HCT116 (cell line): Measurements from ENCODE around the gene MIER2. TPM values are rescaled to one million over a fixed set of nuclear protein-coding genes. Genes with fewer than 3 reads are reported as not detected.

Experiments
- ATAC-seq: fragments of 200-7000 bp; cut with Tn5 transposase; 2 replicates; pipeline ENCODE4 v1.9.1; 2020; ENCODE audit warnings: mild to moderate bottlenecking, moderate library complexity
- BruUV-seq: library from RNA; stranded (reverse); fragments of 400-500 nt; replicated peaks from 2 replicates; lab custom pipeline; 2021; lab: Mats Ljungman, UMichigan
- CTCF ChIA-PET: fragments of 300-600 bp; sonication (Branson Sonifier 250); formaldehyde crosslinking; loops from one replicate; lab custom pipeline; 2021; ENCODE audit warnings: antibody characterized with exemption; lab: Charles Lee
- POLR2A ChIA-PET: fragments of 300-600, 350-600 bp; sonication (Branson Sonifier 250); formaldehyde crosslinking; loops from one replicate; lab custom pipeline; 2021; ENCODE audit warnings: antibody characterized with exemption; lab: Charles Lee
- RAD21 ChIA-PET, 2 experiments: fragments of 300-600 bp; sonication (Branson Sonifier 250); formaldehyde crosslinking; loops; one replicate each; lab custom pipeline; 2023; ENCODE audit warnings: low total read pairs in 2 of 2; ENCODE audit not compliant: uncharacterized antibody in 2 of 2, unreplicated experiment in 2 of 2, low non-redundant PET in 1 of 2; lab: Charles Lee
- DNase-seq: peaks from one replicate; pipeline ENCODE4 v3.0.0-alpha.2; 2010; ENCODE audit warnings: low read depth, low spot score
- H2AFZ ChIP-seq: fragments of 200-600 bp; shearing (Covaris generic), sonication (generic); 2 replicates; pipeline ENCODE4 v1.6.1; 2017; ENCODE audit warnings: low read depth, mixed run types, mixed read lengths, antibody characterized with exemption, low read length; ENCODE audit not compliant: poor library complexity, severe bottlenecking
- H3K27ac ChIP-seq: 2 replicates; pipeline ENCODE4 v1.5.1; 2012; ENCODE audit warnings: low read depth, low read length
- H3K27me3 ChIP-seq: fragments of 200-600 bp; sonication (generic); 2 replicates; pipeline ENCODE4 v1.6.1; 2016; ENCODE audit warnings: mixed run types, low read length, mixed read lengths; ENCODE audit not compliant: insufficient read depth
- H3K36me3 ChIP-seq, 2 experiments: fragments of 200-500 bp in 1 of 2; fragments of 200-600 bp in 1 of 2; sonication (Bioruptor generic) in 1 of 2; sonication (generic) in 1 of 2; 2 replicates each; pipeline versions ENCODE4 v1.5.1 to v1.6.1; 2014 to 2016; ENCODE audit warnings: low read length in 2 of 2, inconsistent platforms in 1 of 2, mixed read lengths in 1 of 2, mixed run types in 1 of 2; ENCODE audit not compliant: insufficient read depth in 2 of 2, control insufficient read depth in 1 of 2
- H3K4me1 ChIP-seq, 2 experiments: fragments of 200-600 bp in 1 of 2; sonication (generic) in 1 of 2; 2 replicates each; pipeline versions ENCODE4 v1.5.1 to v1.6.1; 2012 to 2017; ENCODE audit warnings: low read length in 2 of 2, inconsistent platforms in 1 of 2, mild to moderate bottlenecking in 1 of 2, mixed read lengths in 1 of 2, mixed run types in 1 of 2, moderate library complexity in 1 of 2; ENCODE audit not compliant: insufficient read depth in 2 of 2, control insufficient read depth in 1 of 2
- H3K4me2 ChIP-seq: fragments of 200-600 bp; sonication (generic); 2 replicates; pipeline ENCODE4 v1.6.1; 2017; ENCODE audit warnings: mixed run types, low read length, mixed read lengths
- H3K4me3 ChIP-seq, 2 experiments: fragments of 200-600 bp in 1 of 2; sonication (generic) in 1 of 2; replicated peaks in 1 of 2; 2 replicates each; pipeline ENCODE4 v1.5.1; 2011 to 2016; ENCODE audit warnings: low read length in 2 of 2, control low read depth in 1 of 2, low read depth in 1 of 2, mild to moderate bottlenecking in 1 of 2, mixed read lengths in 1 of 2, mixed run types in 1 of 2
- H3K79me2 ChIP-seq: fragments of 200-600 bp; sonication (generic); 2 replicates; pipeline ENCODE4 v1.6.1; 2017; ENCODE audit warnings: mild to moderate bottlenecking, mixed run types, low read length, moderate library complexity, mixed read lengths; ENCODE audit not compliant: insufficient read depth
- H3K9ac ChIP-seq: fragments of 200-600 bp; sonication (generic); 2 replicates; pipeline ENCODE4 v1.6.1; 2016; ENCODE audit warnings: low read length, mixed read lengths
- H3K9me2 ChIP-seq: fragments of 200-600 bp; sonication (generic), shearing (Covaris generic); 2 replicates; pipeline ENCODE4 v1.6.1; 2017; ENCODE audit warnings: mixed run types, mild to moderate bottlenecking, moderate library complexity; ENCODE audit not compliant: insufficient read depth
- H3K9me3 ChIP-seq, 2 experiments: fragments of 200-500 bp in 1 of 2; fragments of 200-600 bp in 1 of 2; sonication (Bioruptor generic) in 1 of 2; sonication (generic) in 1 of 2; 2 replicates each; pipeline ENCODE4 v1.6.1; 2014 to 2017; ENCODE audit warnings: low read length in 2 of 2, mixed read lengths in 2 of 2, inconsistent platforms in 1 of 2, low read depth in 1 of 2, mild to moderate bottlenecking in 1 of 2, mixed run types in 1 of 2, moderate library complexity in 1 of 2; ENCODE audit not compliant: control insufficient read depth in 1 of 2, insufficient read depth in 1 of 2
- H4K20me1 ChIP-seq: fragments of 200-600 bp; sonication (generic), shearing (Covaris generic); 2 replicates; pipeline ENCODE4 v1.6.1; 2017; ENCODE audit warnings: mixed run types, mild to moderate bottlenecking, moderate library complexity; ENCODE audit not compliant: insufficient read depth
- CBX3 ChIP-seq: IDR thresholded peaks from 2 replicates; pipeline ENCODE4 v1.6.1; 2012; ENCODE audit warnings: low read depth
- CEBPB ChIP-seq: IDR thresholded peaks from 2 replicates; pipeline ENCODE4 v1.6.1; 2012; ENCODE audit warnings: low read depth
- CTCF ChIP-seq, 3 experiments: fragments of 200-600 bp in 1 of 3; sonication (generic) in 1 of 3; IDR thresholded peaks in 2 of 3; conservative IDR thresholded peaks in 1 of 3; 2 replicates each; pipeline ENCODE4 v1.5.1; 2012 to 2017; ENCODE audit warnings: low read depth in 2 of 3, low read length in 2 of 3, antibody characterized with exemption in 1 of 3, borderline replicate concordance in 1 of 3, control low read depth in 1 of 3, mild to moderate bottlenecking in 1 of 3, mixed read lengths in 1 of 3, mixed run types in 1 of 3, moderate library complexity in 1 of 3; ENCODE audit not compliant: insufficient read depth in 1 of 3
- EGR1 ChIP-seq: IDR thresholded peaks from 2 replicates; pipeline ENCODE4 v1.6.1; 2012; ENCODE audit warnings: low read depth
- ELF1 ChIP-seq: IDR thresholded peaks from 2 replicates; pipeline ENCODE4 v1.6.1; 2012; ENCODE audit warnings: low read depth, borderline replicate concordance
- EZH2 ChIP-seq: fragments of 200-600 bp; sonication (generic); IDR thresholded peaks from 2 replicates; pipeline ENCODE4 v1.6.1; 2017; ENCODE audit warnings: antibody characterized with exemption, mixed run types
- EZH2phosphoT487 ChIP-seq: fragments of 200-600 bp; IDR thresholded peaks from 2 replicates; pipeline ENCODE4 v1.6.1; 2018; ENCODE audit warnings: antibody characterized with exemption, borderline replicate concordance
- FOSL1 ChIP-seq: IDR thresholded peaks from 2 replicates; pipeline ENCODE4 v1.6.1; 2012; ENCODE audit warnings: low read depth
- POLR2A ChIP-seq: IDR thresholded peaks from 2 replicates; pipeline ENCODE4 v1.7.0; 2011; ENCODE audit warnings: borderline replicate concordance; ENCODE audit not compliant: insufficient read depth, insufficient read length; ENCODE audit errors: extremely low read depth
- SP1 ChIP-seq: IDR thresholded peaks from 2 replicates; pipeline ENCODE4 v1.6.1; 2012; ENCODE audit warnings: low read depth
- SRF ChIP-seq: IDR thresholded peaks from 2 replicates; pipeline ENCODE4 v1.6.1; 2012; ENCODE audit warnings: low read depth
- TCF7L2 ChIP-seq: IDR thresholded peaks from 2 replicates; pipeline ENCODE4 v1.7.0; 2011; ENCODE audit warnings: borderline replicate concordance, inconsistent platforms; ENCODE audit not compliant: insufficient read depth, insufficient read length; ENCODE audit errors: extremely low read depth
- ZBTB33 ChIP-seq: IDR thresholded peaks from 2 replicates; pipeline ENCODE4 v1.6.1; 2011; ENCODE audit warnings: mild to moderate bottlenecking, low read length, moderate library complexity; ENCODE audit not compliant: insufficient replicate concordance; ENCODE audit errors: extremely low read depth
- intact Hi-C: fragments of 100-400 bp; cut with micrococcal nuclease; formaldehyde crosslinking; loops from 2 replicates; pipeline ENCODE4 v1.10.0; 2022
- total RNA-seq: library from RNA; stranded (reverse); gene quantifications from one replicate; pipeline ENCODE4 v1.2.1, GENCODE V29; 2021; ENCODE audit not compliant: unreplicated experiment

Gene MIER2
- total RNA-seq, 1 experiment from 2014 or later = 41.5 TPM

GRCh38 chr19:318509-318774, 26.2 kb downstream of the MIER2 start:
- Histone ChIP-seq H3K9me2 (no peaks in the 10 kb centered on the region), H3K4me3 (no peak overlapping the region), H4K20me1 (no peaks in the 10 kb centered on the region), H3K9me3 (peaks cover 0 to 6% of the 10 kb centered on the region in 2 experiments; a peak in 1 of 4 replicates), H3K4me1 (no peaks in the 10 kb centered on the region), H2AFZ (no peak overlapping the region), H3K27me3 (no peaks in the 10 kb centered on the region), H3K79me2 (peaks cover 20% of the 10 kb centered on the region), H3K27ac (no peak overlapping the region), H3K4me2 (no peak overlapping the region), H3K36me3 (peaks cover 6 to 29% of the 10 kb centered on the region in 2 experiments; a peak in 3 of 4 replicates), H3K9ac (no peak overlapping the region)
- intact Hi-C loops = no loop called here
- POLR2A ChIA-PET = no interaction called here
- no peak for ATAC-seq
- RAD21 ChIA-PET = no interaction called here
- CTCF ChIA-PET = no interaction called here
- TF ChIP-seq POLR2A (no peak), FOSL1 (no peak), ELF1 (no peak), CTCF (IDR thresholded peaks at IDR 0.05 in 2 of 3, conservative IDR thresholded peaks at IDR 0.05 in 1 of 3; ENCODE audit: borderline replicate concordance in 1 of 3, insufficient read depth in 1 of 3, low read depth in 2 of 3, low read length in 2 of 3) (no peak), TCF7L2 (no peak), ZBTB33 (no peak), EGR1 (no peak), SP1 (no peak), CEBPB (no peak), CBX3 (no peak), SRF (no peak), EZH2phosphoT487 (no peak), EZH2 (no peak)
- TF ChIP-seq, all 23 proteins: peak for 0
- no peak for DNase-seq
- BruUV-seq = no TSS peak
